C4-2B (cell line): ENCODE results near the gene OVOL2.

Experiments used
- ZFX ChIP-seq: fragments of 450-650 bp; IDR thresholded peaks from 2 replicates; pipeline ENCODE4 v1.6.1; 2017
- TF ChIP-seq, protein P1 (sequence below): fragments of 450-650 bp; conservative IDR thresholded peaks from 2 replicates; pipeline ENCODE4 v1.5.1; 2017; ENCODE audit warnings: mild to moderate bottlenecking

DNA sequence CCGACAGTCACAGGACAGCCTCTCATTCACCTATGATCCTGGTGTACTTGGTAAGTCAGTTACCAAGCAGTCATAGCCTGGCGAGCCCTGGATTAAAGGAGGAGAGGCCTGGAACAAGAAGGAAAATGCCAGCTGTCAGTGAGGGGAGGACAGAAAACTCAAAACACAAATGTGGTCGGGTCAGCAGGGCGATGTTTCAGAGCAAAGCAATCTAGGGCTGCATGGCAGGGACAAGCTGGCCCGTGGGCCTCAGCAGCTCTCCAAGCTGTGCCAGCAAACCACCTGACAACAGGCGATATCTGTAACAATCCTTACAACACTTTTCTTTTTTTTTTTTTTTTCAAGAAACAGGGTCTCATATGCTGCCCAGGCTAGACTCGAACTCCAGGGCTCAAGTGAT is 48.6 kb downstream of the OVOL2 start:
- TF ChIP-seq, protein P1, sequence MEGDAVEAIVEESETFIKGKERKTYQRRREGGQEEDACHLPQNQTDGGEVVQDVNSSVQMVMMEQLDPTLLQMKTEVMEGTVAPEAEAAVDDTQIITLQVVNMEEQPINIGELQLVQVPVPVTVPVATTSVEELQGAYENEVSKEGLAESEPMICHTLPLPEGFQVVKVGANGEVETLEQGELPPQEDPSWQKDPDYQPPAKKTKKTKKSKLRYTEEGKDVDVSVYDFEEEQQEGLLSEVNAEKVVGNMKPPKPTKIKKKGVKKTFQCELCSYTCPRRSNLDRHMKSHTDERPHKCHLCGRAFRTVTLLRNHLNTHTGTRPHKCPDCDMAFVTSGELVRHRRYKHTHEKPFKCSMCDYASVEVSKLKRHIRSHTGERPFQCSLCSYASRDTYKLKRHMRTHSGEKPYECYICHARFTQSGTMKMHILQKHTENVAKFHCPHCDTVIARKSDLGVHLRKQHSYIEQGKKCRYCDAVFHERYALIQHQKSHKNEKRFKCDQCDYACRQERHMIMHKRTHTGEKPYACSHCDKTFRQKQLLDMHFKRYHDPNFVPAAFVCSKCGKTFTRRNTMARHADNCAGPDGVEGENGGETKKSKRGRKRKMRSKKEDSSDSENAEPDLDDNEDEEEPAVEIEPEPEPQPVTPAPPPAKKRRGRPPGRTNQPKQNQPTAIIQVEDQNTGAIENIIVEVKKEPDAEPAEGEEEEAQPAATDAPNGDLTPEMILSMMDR, result no peak
- no peak for TF ChIP-seq ZFX
